Measurements from ENCODE around the gene PYROXD2. TPM values are rescaled to one million over a fixed set of nuclear protein-coding genes. Genes with fewer than 3 reads are reported as not detected.

The PYROXD2 gene
- total and polyA plus RNA-seq, 2 of the 8 experiments (the other 6 are each of a cell fraction or from before 2014, with no cell fraction given), result 3.2 to 5.4 TPM

DNA sequence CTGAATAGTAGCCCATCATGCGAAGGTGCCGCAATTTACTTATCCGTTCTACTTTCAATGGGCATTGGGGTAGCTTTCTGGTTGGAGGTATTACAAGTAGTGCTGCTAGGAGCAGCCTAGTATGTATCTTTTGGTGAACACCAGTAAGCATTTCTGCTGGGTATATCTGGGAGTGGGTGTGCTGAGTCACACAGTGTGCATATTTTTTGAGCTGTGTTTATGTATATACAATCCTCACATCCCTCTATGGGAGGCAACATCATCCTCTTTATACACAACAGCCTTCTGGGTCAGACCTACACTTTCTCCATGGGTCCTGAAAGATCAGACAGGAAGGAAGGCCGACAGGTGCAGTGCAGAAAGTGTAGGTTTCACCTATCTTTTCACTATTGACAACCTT is 36.3 kb downstream of the PYROXD2 start (continued):
- TF ChIP-seq CHD7 (IDR thresholded peaks at IDR 0.05; ENCODE audit: insufficient replicate concordance, low read length) (no peak), RXRA (IDR thresholded peaks at IDR 0.05; ENCODE audit: insufficient read depth, low read depth, low read length) (no peak), FOSL1 (IDR thresholded peaks at IDR 0.05; ENCODE audit: insufficient read depth, low read depth, low read length) (no peak), POLR2AphosphoS5 (IDR thresholded peaks at IDR 0.05; ENCODE audit: low read depth, low read length) (no peak), TEAD4 (IDR thresholded peaks at IDR 0.05; ENCODE audit: low read depth, low read length) (no peak), CEBPB (IDR thresholded peaks at IDR 0.05; ENCODE audit: low read depth, low read length) (no peak), JUN (IDR thresholded peaks at IDR 0.05; ENCODE audit: low read depth, low read length) (no peak), SP2 (IDR thresholded peaks at IDR 0.05; ENCODE audit: low read length) (no peak), MAFK (IDR thresholded peaks at IDR 0.05; ENCODE audit: low read depth, low read length) (no peak)

Data from H1 (cell line).